Upper lobe of left lung (tissue), 6 donors: ENCODE data around the gene GABRB3. TPM values are rescaled to one million over a fixed set of nuclear protein-coding genes. Genes with fewer than 3 reads are reported as not detected.
A peak's percentile ranks its signal among the peaks of the same experiment; 100 is the strongest.

Experiments
- ATAC-seq, 2 donors: fragments of 200-7000 bp; cut with Tn5 transposase; one replicate each; pipeline ENCODE4 v1.9.1; 2022; ENCODE audit warnings: mild to moderate bottlenecking in 2 of 2, moderate library complexity in 2 of 2; ENCODE audit not compliant: low FRiP score in 2 of 2
- DNase-seq, 2 donors: peaks; one replicate each; pipeline ENCODE4 v3.0.0-alpha.2; 2019 to 2020
- H3K27ac ChIP-seq, 4 donors: fragments of 200-600 bp; sonication (generic); one replicate each; pipeline ENCODE4 v1.5.1; 2016 to 2019
- H3K27me3 ChIP-seq, 4 donors: fragments of 200-600 bp; sonication (generic); one replicate each; pipeline ENCODE4 v1.5.1; 2017 to 2019
- H3K36me3 ChIP-seq, 4 donors: fragments of 200-600 bp; sonication (generic); one replicate each; pipeline ENCODE4 v1.5.1; 2016 to 2019
- H3K4me1 ChIP-seq, 4 donors: fragments of 200-600 bp; sonication (generic); one replicate each; pipeline ENCODE4 v1.5.1; 2018 to 2019
- H3K4me3 ChIP-seq, 4 donors: fragments of 200-600 bp; sonication (generic); one replicate each; pipeline ENCODE4 v1.5.1; 2017 to 2019; ENCODE audit warnings: mild to moderate bottlenecking in 2 of 4, moderate library complexity in 1 of 4
- H3K9me3 ChIP-seq, 4 donors: fragments of 200-600 bp; sonication (generic); one replicate each; pipeline ENCODE4 v1.5.1; 2018 to 2019
- EP300 ChIP-seq, 4 donors: sonication (generic); formaldehyde crosslinking; IDR thresholded peaks; one replicate each; pipeline ENCODE4 v1.5.1; 2017; ENCODE audit warnings: antibody characterized with exemption in 4 of 4, control low read depth in 2 of 4
- POLR2A ChIP-seq, 4 donors: fragments of 450-650 bp; IDR thresholded peaks; one replicate each; pipeline ENCODE4 v1.5.1; 2016 to 2017; ENCODE audit warnings: antibody characterized with exemption in 4 of 4, mild to moderate bottlenecking in 2 of 4
- POLR2AphosphoS5 ChIP-seq, 2 donors: sonication (generic); formaldehyde crosslinking; IDR thresholded peaks; one replicate each; pipeline ENCODE4 v1.5.1; 2017; ENCODE audit warnings: antibody characterized with exemption in 2 of 2
- WGBS, 2 donors: methylation state at CpG; one replicate each; pipeline ENCODE4 v1.1.5; 2017 to 2018; 5-methylcytosine and 5-hydroxymethylcytosine counted together
- total RNA-seq, 6 donors: library from RNA; depleted of rRNA in 4 of 6; stranded (reverse); fragments of >200 nt in 4 of 6; gene quantifications; one replicate each; pipeline versions ENCODE4 v1.1.0 to v1.2.1, GENCODE V29; 2016 to 2021
- TF ChIP-seq, protein P1 (sequence below), 6 experiments: fragments of 450-650 bp in 4 of 6; fragments of 200-600 bp in 2 of 6; sonication (generic) in 2 of 6; IDR thresholded peaks; one replicate each; pipeline ENCODE4 v1.5.1; 2016 to 2019; ENCODE audit warnings: antibody characterized with exemption in 6 of 6
- donor health status: DM: no; HTN: no; CAD: no; lungs with moderate emphysema.
- donor health status: DM: no; HTN: yes; CAD: no; lungs with severe emphysema.

The GABRB3 gene
- total RNA-seq, 6 donors from 2014 or later = 1.5 to 6.6 (median 3.7) TPM

GRCh38 chr15:26670116-26670515 lies 102.8 kb downstream of the GABRB3 start:
- no peak overlapping the region for H3K4me3 ChIP-seq
- no peak overlapping the region for H3K27ac ChIP-seq
- WGBS, 2 donors = 63 to 82% methylated on average over 31 to 32 of the region's 32 CpGs
- DNase-seq (peak in 1 of 2 donors; percentile 78), ATAC-seq (peak; percentile 16 to 38)
- no peaks in the 10 kb centered on the region for H3K36me3 ChIP-seq
- H3K9me3 ChIP-seq = no peaks in the 10 kb centered on the region
- H3K4me1 ChIP-seq = no peaks in the 10 kb centered on the region
- H3K27me3 ChIP-seq = no peaks in the 10 kb centered on the region
- TF ChIP-seq, protein P1, sequence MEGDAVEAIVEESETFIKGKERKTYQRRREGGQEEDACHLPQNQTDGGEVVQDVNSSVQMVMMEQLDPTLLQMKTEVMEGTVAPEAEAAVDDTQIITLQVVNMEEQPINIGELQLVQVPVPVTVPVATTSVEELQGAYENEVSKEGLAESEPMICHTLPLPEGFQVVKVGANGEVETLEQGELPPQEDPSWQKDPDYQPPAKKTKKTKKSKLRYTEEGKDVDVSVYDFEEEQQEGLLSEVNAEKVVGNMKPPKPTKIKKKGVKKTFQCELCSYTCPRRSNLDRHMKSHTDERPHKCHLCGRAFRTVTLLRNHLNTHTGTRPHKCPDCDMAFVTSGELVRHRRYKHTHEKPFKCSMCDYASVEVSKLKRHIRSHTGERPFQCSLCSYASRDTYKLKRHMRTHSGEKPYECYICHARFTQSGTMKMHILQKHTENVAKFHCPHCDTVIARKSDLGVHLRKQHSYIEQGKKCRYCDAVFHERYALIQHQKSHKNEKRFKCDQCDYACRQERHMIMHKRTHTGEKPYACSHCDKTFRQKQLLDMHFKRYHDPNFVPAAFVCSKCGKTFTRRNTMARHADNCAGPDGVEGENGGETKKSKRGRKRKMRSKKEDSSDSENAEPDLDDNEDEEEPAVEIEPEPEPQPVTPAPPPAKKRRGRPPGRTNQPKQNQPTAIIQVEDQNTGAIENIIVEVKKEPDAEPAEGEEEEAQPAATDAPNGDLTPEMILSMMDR (IDR thresholded peaks at IDR 0.05) = no peak
- TF ChIP-seq POLR2AphosphoS5 (IDR thresholded peaks at IDR 0.05) (no peak), POLR2A (IDR thresholded peaks at IDR 0.05) (no peak), EP300 (IDR thresholded peaks at IDR 0.05) (no peak)

- Histone ChIP-seq H3K27ac (no peak overlapping the region), H3K4me3 (no peak overlapping the region), H3K27me3 (no peaks in the 10 kb centered on the region), H3K9me3 (no peaks in the 10 kb centered on the region), H3K4me1 (no peaks in the 10 kb centered on the region), H3K36me3 (no peaks in the 10 kb centered on the region)
- WGBS, 2 donors = 57 to 65% methylated on average over 14 of the region's 14 CpGs
- peak in 1 of 2 donors; percentile 72 for DNase-seq
- TF ChIP-seq POLR2A (IDR thresholded peaks at IDR 0.05) (no peak), EP300 (IDR thresholded peaks at IDR 0.05) (no peak), POLR2AphosphoS5 (IDR thresholded peaks at IDR 0.05) (no peak)
- TF ChIP-seq, protein P1 (IDR thresholded peaks at IDR 0.05) = no peak
- ATAC-seq = peak; percentile 34 to 58
These were observed 105.5 kb downstream of the GABRB3 start for GRCh38 chr15:26667222-26667988.

DNA sequence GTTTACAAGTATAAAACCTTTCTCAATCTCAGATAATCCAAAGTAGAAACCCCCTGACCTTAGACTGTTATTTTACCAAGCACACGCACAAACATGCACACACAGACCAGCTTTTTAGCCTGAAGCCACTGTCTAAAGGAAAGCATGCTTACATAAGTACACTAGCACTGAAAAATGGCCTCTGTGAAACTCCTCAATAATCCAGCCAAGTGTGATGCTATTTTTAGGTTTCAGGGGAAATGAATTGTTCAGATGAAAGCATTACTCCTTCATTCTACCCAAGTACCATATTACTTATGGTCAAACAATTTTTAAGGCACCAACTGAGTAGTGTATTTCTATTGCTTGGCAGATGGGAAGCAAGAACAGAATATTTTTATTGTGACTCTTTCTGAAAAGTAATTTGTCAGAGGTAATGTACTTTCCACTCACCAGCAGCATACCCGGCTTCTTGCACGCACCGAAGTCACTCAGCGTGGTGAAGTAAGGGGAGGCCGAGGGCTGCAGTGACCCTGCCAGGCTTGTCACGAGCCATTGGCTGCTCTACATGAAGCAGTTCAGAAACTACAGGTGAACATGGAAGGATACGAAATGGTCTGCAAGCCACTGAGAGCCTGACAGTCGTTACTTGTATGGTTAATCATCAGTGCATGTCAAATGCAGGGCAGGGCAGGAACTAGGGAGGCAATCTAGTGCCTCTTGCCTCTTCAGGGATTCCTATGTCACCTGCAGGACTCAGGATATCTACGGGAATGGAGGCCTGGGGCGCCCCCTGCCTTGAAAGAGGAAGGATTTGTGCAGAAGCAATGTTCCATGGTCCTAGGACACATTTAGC lies 106.7 kb downstream of the GABRB3 start:
- peak in 1 of 2 donors; percentile 3 for DNase-seq
- H3K36me3 ChIP-seq = no peaks in the 10 kb centered on the region
- H3K4me3 ChIP-seq = no peak overlapping the region
- 68% methylated on average over 7 to 11 of the region's 11 CpGs for WGBS, 2 donors
- no peak for ATAC-seq
- TF ChIP-seq, protein P1 (IDR thresholded peaks at IDR 0.05) = no peak
- TF ChIP-seq POLR2A (IDR thresholded peaks at IDR 0.05) (no peak), EP300 (IDR thresholded peaks at IDR 0.05) (no peak), POLR2AphosphoS5 (IDR thresholded peaks at IDR 0.05) (no peak)
- no peaks in the 10 kb centered on the region for H3K4me1 ChIP-seq
- H3K27ac ChIP-seq = no peak overlapping the region
- no peaks in the 10 kb centered on the region for H3K27me3 ChIP-seq
- no peaks in the 10 kb centered on the region for H3K9me3 ChIP-seq

DNA sequence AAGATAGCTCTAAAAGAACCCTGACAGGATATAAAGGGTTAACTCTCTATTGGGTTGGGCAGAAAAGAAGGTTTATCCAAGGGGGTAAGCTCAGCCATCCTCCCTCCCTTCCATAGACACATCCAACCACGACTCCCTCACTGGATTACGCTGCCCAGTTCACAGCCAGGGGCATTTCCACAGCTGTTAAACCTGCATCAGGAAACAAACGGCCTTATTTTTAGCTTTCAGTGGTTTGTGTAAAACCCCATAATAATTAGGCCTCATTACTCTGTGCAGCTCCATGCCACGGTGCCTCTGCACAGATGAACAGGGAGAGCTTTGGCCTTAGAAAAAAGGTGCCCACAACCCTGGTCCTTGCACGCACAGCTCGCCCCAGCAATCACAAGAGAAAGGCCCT lies 110.6 kb downstream of the GABRB3 start:
- no peak for ATAC-seq
- Histone ChIP-seq H3K27me3 (no peaks in the 10 kb centered on the region), H3K4me3 (no peak overlapping the region), H3K27ac (no peak overlapping the region), H3K36me3 (no peaks in the 10 kb centered on the region), H3K9me3 (no peaks in the 10 kb centered on the region), H3K4me1 (no peaks in the 10 kb centered on the region)
- TF ChIP-seq POLR2AphosphoS5 (IDR thresholded peaks at IDR 0.05) (no peak), EP300 (IDR thresholded peaks at IDR 0.05) (no peak)
- WGBS, 2 donors = 46 to 56% methylated on average over 6 of the region's 6 CpGs
- DNase-seq = no peak

DNA sequence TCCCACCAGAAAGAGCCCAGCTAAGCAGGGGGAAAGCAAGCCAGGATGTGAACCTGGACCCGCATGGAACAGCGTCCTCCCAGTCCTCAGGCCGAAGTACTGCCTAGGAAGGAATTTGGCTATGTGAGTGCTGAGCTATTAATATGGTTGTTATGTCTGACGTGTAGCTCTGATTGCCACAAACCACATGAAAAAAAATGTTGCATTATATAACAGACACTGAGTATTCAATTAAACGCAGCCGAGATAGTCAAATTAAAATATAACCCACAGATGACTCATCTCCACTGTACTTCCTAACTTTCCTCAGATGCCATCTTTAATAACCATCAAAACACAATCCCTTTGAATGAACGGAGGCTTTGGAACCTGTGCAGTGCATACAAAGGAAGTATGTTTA lies 111.1 kb downstream of the GABRB3 start:
- ATAC-seq (no peak), DNase-seq (no peak)
- TF ChIP-seq, protein P1 (IDR thresholded peaks at IDR 0.05) = no peak
- TF ChIP-seq POLR2AphosphoS5 (IDR thresholded peaks at IDR 0.05) (no peak), EP300 (IDR thresholded peaks at IDR 0.05) (no peak), POLR2A (IDR thresholded peaks at IDR 0.05) (no peak)
- Histone ChIP-seq H3K27me3 (no peaks in the 10 kb centered on the region), H3K36me3 (no peaks in the 10 kb centered on the region), H3K4me3 (no peak overlapping the region), H3K4me1 (no peaks in the 10 kb centered on the region), H3K27ac (no peak overlapping the region), H3K9me3 (no peaks in the 10 kb centered on the region)
- 80 to 84% methylated on average over 7 of the region's 7 CpGs for WGBS, 2 donors
